HEK293 (cell line): Measurements from ENCODE around the gene CHMP6.

ENCODE experiments used
- FEZF1 ChIP-seq: fragments of 450-650 bp; formaldehyde crosslinking; IDR thresholded peaks from 2 replicates; pipeline ENCODE4 v1.5.1; 2016; ENCODE audit warnings: missing biosample characterization, missing genetic modification characterization
- GFI1B ChIP-seq: fragments of 450-650 bp; formaldehyde crosslinking; IDR thresholded peaks from 2 replicates; pipeline ENCODE4 v1.5.1; 2016; ENCODE audit warnings: missing biosample characterization, missing genetic modification characterization
- HOXA7 ChIP-seq: sonication (generic); formaldehyde crosslinking; IDR thresholded peaks from 2 replicates; pipeline ENCODE4 v1.8.1; 2022; ENCODE audit warnings: missing genetic modification reagents, borderline replicate concordance
- IKZF3 ChIP-seq: fragments of 450-650 bp; IDR thresholded peaks from 2 replicates; pipeline ENCODE4 v1.5.0; 2018; ENCODE audit warnings: missing biosample characterization, mild to moderate bottlenecking, missing genetic modification characterization, moderate library complexity
- SP2 ChIP-seq: fragments of 450-650 bp; formaldehyde crosslinking; IDR thresholded peaks from 2 replicates; pipeline ENCODE4 v1.5.1; 2016; ENCODE audit warnings: missing biosample characterization, missing genetic modification characterization
- ZBTB1 ChIP-seq: fragments of 450-650 bp; formaldehyde crosslinking; IDR thresholded peaks from 2 replicates; pipeline ENCODE4 v1.5.1; 2016; ENCODE audit warnings: missing biosample characterization, missing genetic modification characterization
- ZBTB20 ChIP-seq: fragments of 450-650 bp; formaldehyde crosslinking; IDR thresholded peaks from 2 replicates; pipeline ENCODE4 v1.5.1; 2016; ENCODE audit warnings: missing biosample characterization, missing genetic modification characterization
- ZFHX2 ChIP-seq: fragments of 450-650 bp; formaldehyde crosslinking; conservative IDR thresholded peaks from 2 replicates; pipeline ENCODE4 v1.5.1; 2016; ENCODE audit warnings: missing biosample characterization, missing genetic modification characterization
- ZNF169 ChIP-seq: fragments of 450-650 bp; formaldehyde crosslinking; IDR thresholded peaks from 2 replicates; pipeline ENCODE4 v1.5.1; 2016; ENCODE audit warnings: missing biosample characterization, missing genetic modification characterization
- ZNF350 ChIP-seq: fragments of 450-650 bp; formaldehyde crosslinking; IDR thresholded peaks from 2 replicates; pipeline ENCODE4 v1.5.0; 2017; ENCODE audit warnings: missing biosample characterization, mild to moderate bottlenecking, missing genetic modification characterization
- ZNF37A ChIP-seq: fragments of 450-650 bp; IDR thresholded peaks from 2 replicates; pipeline ENCODE4 v1.5.1; 2018; ENCODE audit warnings: missing biosample characterization, missing genetic modification characterization
- ZNF394 ChIP-seq: fragments of 450-650 bp; formaldehyde crosslinking; IDR thresholded peaks from 2 replicates; pipeline ENCODE4 v1.5.1; 2016; ENCODE audit warnings: missing biosample characterization, missing genetic modification characterization, mild to moderate bottlenecking, moderate library complexity, borderline replicate concordance
- ZNF404 ChIP-seq: fragments of 450-650 bp; formaldehyde crosslinking; IDR thresholded peaks from 2 replicates; pipeline ENCODE4 v1.5.1; 2017; ENCODE audit warnings: missing biosample characterization, missing genetic modification characterization
- ZNF48 ChIP-seq: fragments of 450-650 bp; formaldehyde crosslinking; IDR thresholded peaks from 2 replicates; pipeline ENCODE4 v1.5.1; 2016; ENCODE audit warnings: missing biosample characterization, missing genetic modification characterization
- ZNF555 ChIP-seq: fragments of 450-650 bp; formaldehyde crosslinking; conservative IDR thresholded peaks from 2 replicates; pipeline ENCODE4 v1.5.1; 2017; ENCODE audit warnings: missing biosample characterization, mild to moderate bottlenecking, missing genetic modification characterization, inconsistent platforms
- ZNF660 ChIP-seq: fragments of 450-650 bp; IDR thresholded peaks from 2 replicates; pipeline ENCODE4 v1.5.1; 2018; ENCODE audit warnings: missing biosample characterization, mild to moderate bottlenecking, missing genetic modification characterization
- ZNF664 ChIP-seq: fragments of 450-650 bp; formaldehyde crosslinking; IDR thresholded peaks from 2 replicates; pipeline ENCODE4 v1.5.1; 2016; ENCODE audit warnings: missing biosample characterization, missing genetic modification characterization
- ZNF677 ChIP-seq: fragments of 450-650 bp; IDR thresholded peaks from 2 replicates; pipeline ENCODE4 v1.5.0; 2018; ENCODE audit warnings: missing biosample characterization, mild to moderate bottlenecking, missing genetic modification characterization, moderate library complexity
- ZNF707 ChIP-seq: fragments of 450-650 bp; formaldehyde crosslinking; IDR thresholded peaks from 2 replicates; pipeline ENCODE4 v1.5.1; 2016; ENCODE audit warnings: missing biosample characterization, missing genetic modification characterization
- ZNF76 ChIP-seq: fragments of 450-650 bp; formaldehyde crosslinking; IDR thresholded peaks from 2 replicates; pipeline ENCODE4; 2016; ENCODE audit warnings: low read depth, missing biosample characterization, missing genetic modification characterization, borderline replicate concordance
- ZSCAN16 ChIP-seq: fragments of 450-650 bp; formaldehyde crosslinking; IDR thresholded peaks from 2 replicates; pipeline ENCODE4 v1.5.1; 2016; ENCODE audit warnings: missing biosample characterization, missing genetic modification characterization
- ZSCAN4 ChIP-seq: fragments of 450-650 bp; formaldehyde crosslinking; IDR thresholded peaks from 2 replicates; pipeline ENCODE4 v1.5.1; 2017; ENCODE audit warnings: missing biosample characterization, missing genetic modification characterization
- ZXDB ChIP-seq: fragments of 450-650 bp; formaldehyde crosslinking; IDR thresholded peaks from 2 replicates; pipeline ENCODE4 v1.5.1; 2016; ENCODE audit warnings: missing biosample characterization, missing genetic modification characterization
- TF ChIP-seq, protein P1 (sequence below): fragments of 450-650 bp; formaldehyde crosslinking; IDR thresholded peaks from 2 replicates; pipeline ENCODE4 v1.5.1; 2017; ENCODE audit warnings: missing biosample characterization, missing genetic modification characterization
- TF ChIP-seq, protein P2 (sequence below): fragments of 450-650 bp; formaldehyde crosslinking; IDR thresholded peaks from 2 replicates; pipeline ENCODE4 v1.5.1; 2016; ENCODE audit warnings: missing biosample characterization, missing genetic modification characterization
- TF ChIP-seq, protein P3 (sequence below): fragments of 450-650 bp; formaldehyde crosslinking; IDR thresholded peaks from 2 replicates; pipeline ENCODE4; 2016; ENCODE audit warnings: missing biosample characterization, missing genetic modification characterization
- TF ChIP-seq, protein P4 (sequence below): fragments of 450-650 bp; formaldehyde crosslinking; IDR thresholded peaks from 2 replicates; pipeline ENCODE4 v1.5.1; 2016; ENCODE audit warnings: missing biosample characterization, missing genetic modification characterization
- TF ChIP-seq, protein P5 (sequence below): fragments of 450-650 bp; formaldehyde crosslinking; optimal IDR thresholded peaks from 2 replicates; pipeline ENCODE3; 2016; ENCODE audit warnings: missing biosample characterization, mild to moderate bottlenecking, missing genetic modification characterization
- TF ChIP-seq, protein P6 (sequence below): fragments of 450-650 bp; formaldehyde crosslinking; IDR thresholded peaks from 2 replicates; pipeline ENCODE4 v1.5.1; 2016; ENCODE audit warnings: missing biosample characterization, missing genetic modification characterization, borderline replicate concordance

The CHMP6 gene

GRCh38 chr17:81035521-81036196, 44.0 kb downstream of the CHMP6 start (continued):
- TF ChIP-seq, protein P1, sequence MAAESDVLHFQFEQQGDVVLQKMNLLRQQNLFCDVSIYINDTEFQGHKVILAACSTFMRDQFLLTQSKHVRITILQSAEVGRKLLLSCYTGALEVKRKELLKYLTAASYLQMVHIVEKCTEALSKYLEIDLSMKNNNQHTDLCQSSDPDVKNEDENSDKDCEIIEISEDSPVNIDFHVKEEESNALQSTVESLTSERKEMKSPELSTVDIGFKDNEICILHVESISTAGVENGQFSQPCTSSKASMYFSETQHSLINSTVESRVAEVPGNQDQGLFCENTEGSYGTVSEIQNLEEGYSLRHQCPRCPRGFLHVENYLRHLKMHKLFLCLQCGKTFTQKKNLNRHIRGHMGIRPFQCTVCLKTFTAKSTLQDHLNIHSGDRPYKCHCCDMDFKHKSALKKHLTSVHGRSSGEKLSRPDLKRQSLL, result no peak
- TF ChIP-seq, protein P2, sequence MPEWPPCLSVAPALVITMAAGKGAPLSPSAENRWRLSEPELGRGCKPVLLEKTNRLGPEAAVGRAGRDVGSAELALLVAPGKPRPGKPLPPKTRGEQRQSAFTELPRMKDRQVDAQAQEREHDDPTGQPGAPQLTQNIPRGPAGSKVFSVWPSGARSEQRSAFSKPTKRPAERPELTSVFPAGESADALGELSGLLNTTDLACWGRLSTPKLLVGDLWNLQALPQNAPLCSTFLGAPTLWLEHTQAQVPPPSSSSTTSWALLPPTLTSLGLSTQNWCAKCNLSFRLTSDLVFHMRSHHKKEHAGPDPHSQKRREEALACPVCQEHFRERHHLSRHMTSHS, result no peak
- TF ChIP-seq ZNF169 (tag by site-specific recombination), result no peak
- TF ChIP-seq ZBTB1 (tag by site-specific recombination), result no peak
- peak; percentile 93 for TF ChIP-seq ZFHX2
- TF ChIP-seq, protein P3, sequence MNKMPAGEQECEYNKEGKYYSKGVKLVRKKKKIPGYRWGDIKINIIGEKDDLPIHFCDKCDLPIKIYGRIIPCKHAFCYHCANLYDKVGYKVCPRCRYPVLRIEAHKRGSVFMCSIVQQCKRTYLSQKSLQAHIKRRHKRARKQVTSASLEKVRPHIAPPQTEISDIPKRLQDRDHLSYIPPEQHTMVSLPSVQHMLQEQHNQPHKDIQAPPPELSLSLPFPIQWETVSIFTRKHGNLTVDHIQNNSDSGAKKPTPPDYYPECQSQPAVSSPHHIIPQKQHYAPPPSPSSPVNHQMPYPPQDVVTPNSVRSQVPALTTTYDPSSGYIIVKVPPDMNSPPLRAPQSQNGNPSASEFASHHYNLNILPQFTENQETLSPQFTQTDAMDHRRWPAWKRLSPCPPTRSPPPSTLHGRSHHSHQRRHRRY (tag by site-specific recombination), result no peak
- no peak; the same call in 1 of the 2 replicates for TF ChIP-seq ZBTB20 (tag by site-specific recombination)
- TF ChIP-seq GFI1B (tag by site-specific recombination), result no peak
- TF ChIP-seq ZNF48 (tag by site-specific recombination), result no peak
- TF ChIP-seq ZNF394 (tag by site-specific recombination), result no peak
- no peak for TF ChIP-seq ZNF707 (tag by site-specific recombination)
- peak; percentile 86 for TF ChIP-seq ZSCAN16 (tag by site-specific recombination)
- TF ChIP-seq, protein P4, sequence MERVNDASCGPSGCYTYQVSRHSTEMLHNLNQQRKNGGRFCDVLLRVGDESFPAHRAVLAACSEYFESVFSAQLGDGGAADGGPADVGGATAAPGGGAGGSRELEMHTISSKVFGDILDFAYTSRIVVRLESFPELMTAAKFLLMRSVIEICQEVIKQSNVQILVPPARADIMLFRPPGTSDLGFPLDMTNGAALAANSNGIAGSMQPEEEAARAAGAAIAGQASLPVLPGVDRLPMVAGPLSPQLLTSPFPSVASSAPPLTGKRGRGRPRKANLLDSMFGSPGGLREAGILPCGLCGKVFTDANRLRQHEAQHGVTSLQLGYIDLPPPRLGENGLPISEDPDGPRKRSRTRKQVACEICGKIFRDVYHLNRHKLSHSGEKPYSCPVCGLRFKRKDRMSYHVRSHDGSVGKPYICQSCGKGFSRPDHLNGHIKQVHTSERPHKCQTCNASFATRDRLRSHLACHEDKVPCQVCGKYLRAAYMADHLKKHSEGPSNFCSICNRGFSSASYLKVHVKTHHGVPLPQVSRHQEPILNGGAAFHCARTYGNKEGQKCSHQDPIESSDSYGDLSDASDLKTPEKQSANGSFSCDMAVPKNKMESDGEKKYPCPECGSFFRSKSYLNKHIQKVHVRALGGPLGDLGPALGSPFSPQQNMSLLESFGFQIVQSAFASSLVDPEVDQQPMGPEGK (tag by site-specific recombination), result peak; percentile 52; the same call in 1 of the 2 replicates
- no peak for TF ChIP-seq ZNF37A
- peak; percentile 34; the same call in 1 of the 2 replicates for TF ChIP-seq SP2 (tag by site-specific recombination)
- TF ChIP-seq ZNF677 (tag by site-specific recombination), result no peak
- peak; percentile 61; the same call in 1 of the 2 replicates for TF ChIP-seq ZNF76 (tag by site-specific recombination)
- TF ChIP-seq ZNF350 (tag by site-specific recombination), result no peak
- no peak for TF ChIP-seq FEZF1 (tag by site-specific recombination)
- TF ChIP-seq ZNF664 (tag by site-specific recombination), result no peak
- no peak for TF ChIP-seq HOXA7 (CRISPR knock-in tag)
- no peak for TF ChIP-seq ZNF404 (tag by site-specific recombination)
- no peak for TF ChIP-seq ZNF660
- no peak for TF ChIP-seq ZNF555
- TF ChIP-seq ZSCAN4 (tag by site-specific recombination), result no peak
- TF ChIP-seq, protein P5, sequence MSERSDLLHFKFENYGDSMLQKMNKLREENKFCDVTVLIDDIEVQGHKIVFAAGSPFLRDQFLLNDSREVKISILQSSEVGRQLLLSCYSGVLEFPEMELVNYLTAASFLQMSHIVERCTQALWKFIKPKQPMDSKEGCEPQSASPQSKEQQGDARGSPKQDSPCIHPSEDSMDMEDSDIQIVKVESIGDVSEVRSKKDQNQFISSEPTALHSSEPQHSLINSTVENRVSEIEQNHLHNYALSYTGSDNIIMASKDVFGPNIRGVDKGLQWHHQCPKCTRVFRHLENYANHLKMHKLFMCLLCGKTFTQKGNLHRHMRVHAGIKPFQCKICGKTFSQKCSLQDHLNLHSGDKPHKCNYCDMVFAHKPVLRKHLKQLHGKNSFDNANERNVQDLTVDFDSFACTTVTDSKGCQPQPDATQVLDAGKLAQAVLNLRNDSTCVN, result peak; percentile 36
- TF ChIP-seq ZXDB, result no peak
- no peak for TF ChIP-seq IKZF3 (tag by site-specific recombination)
- TF ChIP-seq, protein P6, sequence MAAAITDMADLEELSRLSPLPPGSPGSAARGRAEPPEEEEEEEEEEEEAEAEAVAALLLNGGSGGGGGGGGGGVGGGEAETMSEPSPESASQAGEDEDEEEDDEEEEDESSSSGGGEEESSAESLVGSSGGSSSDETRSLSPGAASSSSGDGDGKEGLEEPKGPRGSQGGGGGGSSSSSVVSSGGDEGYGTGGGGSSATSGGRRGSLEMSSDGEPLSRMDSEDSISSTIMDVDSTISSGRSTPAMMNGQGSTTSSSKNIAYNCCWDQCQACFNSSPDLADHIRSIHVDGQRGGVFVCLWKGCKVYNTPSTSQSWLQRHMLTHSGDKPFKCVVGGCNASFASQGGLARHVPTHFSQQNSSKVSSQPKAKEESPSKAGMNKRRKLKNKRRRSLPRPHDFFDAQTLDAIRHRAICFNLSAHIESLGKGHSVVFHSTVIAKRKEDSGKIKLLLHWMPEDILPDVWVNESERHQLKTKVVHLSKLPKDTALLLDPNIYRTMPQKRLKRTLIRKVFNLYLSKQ (tag by site-specific recombination), result no peak
